Pancreas (tissue), 10 donors: ENCODE measurements around the gene RNFT2. TPM values are rescaled to one million over a fixed set of nuclear protein-coding genes. Genes with fewer than 3 reads are reported as not detected.
"Not testable (repeated sequence)": the region's sequence is repeated elsewhere in the genome, so short reads cannot be mapped to it uniquely, and the experiment has no call there.

Experiments used
- ATAC-seq, 4 donors: fragments of 200-7000 bp; cut with Tn5 transposase; one replicate each; pipeline versions ENCODE4 v1.8.0 to v1.9.1; 2020; ENCODE audit warnings: mild to moderate bottlenecking in 4 of 4, moderate library complexity in 4 of 4
- DNase-seq, 6 donors: peaks; one replicate each; pipeline ENCODE4 v3.0.0-alpha.2; 2020
- FAIRE-seq: peaks from 2 replicates; lab custom pipeline; 2012; peaks lifted over from hg19 to GRCh38; lab: Jason Lieb, UNC
- H3K27ac ChIP-seq, 4 donors: fragments of 200-600 bp; sonication (generic); 1 replicate in 3 of 4; 2 replicates in 1 of 4; pipeline versions ENCODE4 v1.5.0 to v1.8.0; 2020
- H3K27me3 ChIP-seq, 4 donors: fragments of 200-600 bp; one replicate each; pipeline ENCODE4 v1.8.0; 2021
- H3K36me3 ChIP-seq, 3 donors: fragments of 200-600 bp; sonication (generic) in 1 of 3; one replicate each; pipeline versions ENCODE4 v1.5.0 to v1.8.0; 2020 to 2021
- H3K4me1 ChIP-seq, 3 donors: fragments of 200-600 bp; one replicate each; pipeline ENCODE4 v1.8.0; 2021
- H3K4me3 ChIP-seq, 4 donors: fragments of 200-600 bp; sonication (generic) in 2 of 4; one replicate each; pipeline versions ENCODE4 v1.5.0 to v1.8.0; 2020 to 2021
- H3K9me3 ChIP-seq, 4 donors: fragments of 200-600 bp; one replicate each; pipeline ENCODE4 v1.8.0; 2021
- CTCF ChIP-seq, 4 donors: fragments of 200-600 bp; sonication (generic) in 3 of 4; IDR thresholded peaks; one replicate each; pipeline versions ENCODE4 v1.5.0 to v1.8.0; 2021; ENCODE audit warnings: antibody characterized with exemption in 4 of 4
- WGBS, 2 donors: extraction: QIAGEN DNeasy Blood & Tissue Kit; methylation state at CpG; one replicate each; pipeline ENCODE4 v1.1.7; 2013; 5-methylcytosine and 5-hydroxymethylcytosine counted together
- intact Hi-C, 3 donors: fragments of 100-400 bp; cut with DNase I; formaldehyde crosslinking; loops; one replicate each; pipeline versions ENCODE4 v1.11.1 to v1.14.2; 2022
- polyA plus RNA-seq, 2 donors: library from polyadenylated mRNA; stranded (reverse); fragments of 200-250 nt; gene quantifications; one replicate each; pipeline ENCODE4 v1.2.3, GENCODE V29; 2013
- total RNA-seq, 6 donors: library from RNA; stranded (reverse); fragmentation: NEBNext Ultra II Directional in 4 of 6; extraction: Animal tissue kit (Norgen Biotek cat#: 25700) in 4 of 6; gene quantifications; one replicate each; pipeline versions ENCODE4 v1.2.1 to v1.2.4, GENCODE V29; 2021 to 2023
- donor health status: healthy with polysubstance abuse.
- donor health status: DM: no; HTN: no; CAD: no; lungs with moderate emphysema.
- donor health status: DM: no; HTN: no; CAD: no.
- donor health status: control.
- donor health status: control.
- donor health status: Bipolar disorder and iron deficiency.
- donor health status: DM: yes; HTN: yes; CAD: no.
- donor health status: DM: no; HTN: no; CAD: no.
- donor health status: DM: no; HTN: no; CAD: no.
- donor health status: DM: yes; HTN: yes; CAD: no.

The RNFT2 gene
- total and polyA plus RNA-seq, 8 donors, result 0.51 to 2.6 (median 1.5) TPM

- 82% methylated on average over 6 of the region's 6 CpGs for WGBS, 2 donors
- FAIRE-seq, result no peak
- H3K9me3 ChIP-seq, result no peaks in the 10 kb centered on the region
- no peaks in the 10 kb centered on the region for H3K36me3 ChIP-seq
- H3K4me1 ChIP-seq, result no peaks in the 10 kb centered on the region
- intact Hi-C loops, result no loop called here
- H3K27me3 ChIP-seq, result no peaks in the 10 kb centered on the region
- ATAC-seq, result no peak
- no peak for DNase-seq
- H3K27ac ChIP-seq, result no peak overlapping the region
- no peak overlapping the region for H3K4me3 ChIP-seq
- no peak for TF ChIP-seq CTCF (IDR thresholded peaks at IDR 0.05)
Measured at GRCh38 chr12:116783525-116784237, 45.6 kb downstream of the RNFT2 start.

- FAIRE-seq (no peak), DNase-seq (no peak), ATAC-seq (no peak)
- Histone ChIP-seq H3K27me3 (no peaks in the 10 kb centered on the region), H3K36me3 (no peaks in the 10 kb centered on the region), H3K4me1 (no peaks in the 10 kb centered on the region), H3K4me3 (no peak overlapping the region), H3K9me3 (no peaks in the 10 kb centered on the region), H3K27ac (no peak overlapping the region)
- intact Hi-C loops, result no loop called here
- no peak for TF ChIP-seq CTCF (IDR thresholded peaks at IDR 0.05)
- WGBS, 2 donors, result 91 to 92% methylated on average over 7 of the region's 7 CpGs
Measured at GRCh38 chr12:116784238-116784612, 46.1 kb downstream of the RNFT2 start.

GRCh38 chr12:116789562-116789961 lies 51.4 kb downstream of the RNFT2 start:
- H3K4me3 ChIP-seq, H3K27me3 ChIP-seq, FAIRE-seq, intact Hi-C loops, H3K27ac ChIP-seq, H3K4me1 ChIP-seq, H3K9me3 ChIP-seq, DNase-seq, H3K36me3 ChIP-seq, ATAC-seq: not testable (repeated sequence)

- Histone ChIP-seq H3K27me3 (no peaks in the 10 kb centered on the region), H3K36me3 (no peaks in the 10 kb centered on the region), H3K4me3 (no peak overlapping the region), H3K4me1 (no peaks in the 10 kb centered on the region), H3K27ac (no peak overlapping the region), H3K9me3 (no peaks in the 10 kb centered on the region)
- ATAC-seq, result no peak
- FAIRE-seq, result no peak
- TF ChIP-seq CTCF (IDR thresholded peaks at IDR 0.05), result no peak
- DNase-seq, result no peak
- intact Hi-C loops, result no loop called here
- 40 to 61% methylated on average over 1 of the region's 1 CpG for WGBS, 2 donors
Measured at GRCh38 chr12:116790066-116790465, 52.0 kb downstream of the RNFT2 start.

- H3K9me3 ChIP-seq, result no peaks in the 10 kb centered on the region
- 71 to 74% methylated on average over 10 of the region's 10 CpGs for WGBS, 2 donors
Measured at GRCh38 chr12:116792403-116792802, 54.3 kb downstream of the RNFT2 start.

More at GRCh38 chr12:116792403-116792802, 54.3 kb downstream of the RNFT2 start:
- no peaks in the 10 kb centered on the region for H3K4me1 ChIP-seq
- FAIRE-seq (no peak), DNase-seq (no peak), ATAC-seq (no peak)
- no peaks in the 10 kb centered on the region for H3K36me3 ChIP-seq
- no peak overlapping the region for H3K4me3 ChIP-seq
- no peaks in the 10 kb centered on the region for H3K27me3 ChIP-seq
- intact Hi-C loops, result no loop called here
- no peak for TF ChIP-seq CTCF (IDR thresholded peaks at IDR 0.05)
- no peak overlapping the region for H3K27ac ChIP-seq
